HG02981 (cell line): Measurements from ENCODE around the gene BRAT1.
"Not testable (repeated sequence)": the region's sequence is repeated elsewhere in the genome, so short reads cannot be mapped to it uniquely, and the experiment has no call there.

Source experiments
- ATAC-seq: cut with Tn5 transposase; IDR thresholded peaks from one replicate; pipeline ENCODE4 v1.9.1; 2021; ENCODE audit warnings: mild to moderate bottlenecking, moderate library complexity; ENCODE audit not compliant: unreplicated experiment

BRAT1 gene

GRCh38 chr7:2539031-2539911, 16.1 kb downstream of the BRAT1 start:
- ATAC-seq = no peak

GRCh38 chr7:2537981-2538851, 17.1 kb downstream of the BRAT1 start:
- ATAC-seq = no peak

- ATAC-seq = not testable (repeated sequence)
Measured at GRCh38 chr7:2535872-2536627, 19.3 kb downstream of the BRAT1 start.

GRCh38 chr7:2534214-2534613, 21.1 kb downstream of the BRAT1 start:
- not testable (repeated sequence) for ATAC-seq

GRCh38 chr7:2533566-2533965, 21.8 kb downstream of the BRAT1 start:
- not testable (repeated sequence) for ATAC-seq

GRCh38 chr7:2532816-2533215, 22.5 kb downstream of the BRAT1 start:
- ATAC-seq = not testable (repeated sequence)

- ATAC-seq = not testable (repeated sequence)
Measured at GRCh38 chr7:2532199-2532772, 23.0 kb downstream of the BRAT1 start.

- ATAC-seq = not testable (repeated sequence)
Measured at GRCh38 chr7:2531796-2532110, 23.6 kb downstream of the BRAT1 start.

GRCh38 chr7:2530994-2531795, 24.1 kb downstream of the BRAT1 start:
- ATAC-seq = not testable (repeated sequence)

GRCh38 chr7:2530071-2530987, 25.0 kb downstream of the BRAT1 start:
- peak; percentile 36 for ATAC-seq

GRCh38 chr7:2529161-2530070, 25.9 kb downstream of the BRAT1 start:
- peak; percentile 41 for ATAC-seq

- ATAC-seq = no peak
Measured at GRCh38 chr7:2528481-2529095, 26.7 kb downstream of the BRAT1 start.

- ATAC-seq = no peak
Measured at GRCh38 chr7:2527505-2528467, 27.5 kb downstream of the BRAT1 start.

GRCh38 chr7:2526659-2527504, 28.4 kb downstream of the BRAT1 start:
- ATAC-seq = no peak
